ENCODE results near the gene KRTAP10-2.
"Not testable (repeated sequence)": the region's sequence is repeated elsewhere in the genome, so short reads cannot be mapped to it uniquely, and the experiment has no call there.

KRTAP10-2 gene

GRCh38 chr21:44582055-44582454 is 30.8 kb upstream of the KRTAP10-2 start:
- no peak for DNase-seq

GRCh38 chr21:44581158-44581557 is 29.9 kb upstream of the KRTAP10-2 start:
- DNase-seq, result no peak

- DNase-seq, result not testable (repeated sequence)
Measured at GRCh38 chr21:44580231-44580821, 29.0 kb upstream of the KRTAP10-2 start, which contains the start of gene KRTAP10-5. KRTAP10-5 (minus strand) TSS chr21:44580604; CDS start chr21:44580578, 26 bp downstream.

GRCh38 chr21:44579833-44580144 is 28.5 kb upstream of the KRTAP10-2 start:
- no peak for DNase-seq

- no peak for DNase-seq
Measured at GRCh38 chr21:44579056-44579832, 27.9 kb upstream of the KRTAP10-2 start.

- DNase-seq, result no peak
Measured at GRCh38 chr21:44578371-44579055, 27.2 kb upstream of the KRTAP10-2 start.

GRCh38 chr21:44576025-44576420 is 24.7 kb upstream of the KRTAP10-2 start:
- no peak for DNase-seq

- no peak for DNase-seq
Measured at GRCh38 chr21:44575307-44576024, 24.2 kb upstream of the KRTAP10-2 start.

GRCh38 chr21:44574457-44575306 is 23.4 kb upstream of the KRTAP10-2 start:
- DNase-seq, result no peak

GRCh38 chr21:44573630-44574456 is 22.5 kb upstream of the KRTAP10-2 start, which contains the start of gene KRTAP10-4:
KRTAP10-4 (plus strand) TSS chr21:44573729; CDS start chr21:44573759, 30 bp downstream.
- not testable (repeated sequence) for DNase-seq

- no peak for DNase-seq
Measured at GRCh38 chr21:44572959-44573583, 21.8 kb upstream of the KRTAP10-2 start.

GRCh38 chr21:44571844-44572782 is 20.8 kb upstream of the KRTAP10-2 start:
- DNase-seq, result no peak

GRCh38 chr21:44571296-44571695 is 20.0 kb upstream of the KRTAP10-2 start:
- DNase-seq, result no peak

- no peak for DNase-seq
Measured at GRCh38 chr21:44569861-44570517, 18.7 kb upstream of the KRTAP10-2 start.

GRCh38 chr21:44568667-44569556 is 17.6 kb upstream of the KRTAP10-2 start:
- no peak for DNase-seq

GRCh38 chr21:44568261-44568660 is 17.0 kb upstream of the KRTAP10-2 start:
- DNase-seq, result no peak

GRCh38 chr21:44567481-44568171 is 16.3 kb upstream of the KRTAP10-2 start:
- DNase-seq, result no peak
